NCI-H2227 treated with DMSO at 0.1 percent for 48 hours (cell line): ENCODE results near the gene FNDC11.
"Not testable (repeated sequence)": the region's sequence is repeated elsewhere in the genome, so short reads cannot be mapped to it uniquely, and the experiment has no call there.

ENCODE experiments used
- DNase-seq: peaks from one replicate; lab custom pipeline; 2025; lab: John Stamatoyannopoulos, UW

The FNDC11 gene

DNA sequence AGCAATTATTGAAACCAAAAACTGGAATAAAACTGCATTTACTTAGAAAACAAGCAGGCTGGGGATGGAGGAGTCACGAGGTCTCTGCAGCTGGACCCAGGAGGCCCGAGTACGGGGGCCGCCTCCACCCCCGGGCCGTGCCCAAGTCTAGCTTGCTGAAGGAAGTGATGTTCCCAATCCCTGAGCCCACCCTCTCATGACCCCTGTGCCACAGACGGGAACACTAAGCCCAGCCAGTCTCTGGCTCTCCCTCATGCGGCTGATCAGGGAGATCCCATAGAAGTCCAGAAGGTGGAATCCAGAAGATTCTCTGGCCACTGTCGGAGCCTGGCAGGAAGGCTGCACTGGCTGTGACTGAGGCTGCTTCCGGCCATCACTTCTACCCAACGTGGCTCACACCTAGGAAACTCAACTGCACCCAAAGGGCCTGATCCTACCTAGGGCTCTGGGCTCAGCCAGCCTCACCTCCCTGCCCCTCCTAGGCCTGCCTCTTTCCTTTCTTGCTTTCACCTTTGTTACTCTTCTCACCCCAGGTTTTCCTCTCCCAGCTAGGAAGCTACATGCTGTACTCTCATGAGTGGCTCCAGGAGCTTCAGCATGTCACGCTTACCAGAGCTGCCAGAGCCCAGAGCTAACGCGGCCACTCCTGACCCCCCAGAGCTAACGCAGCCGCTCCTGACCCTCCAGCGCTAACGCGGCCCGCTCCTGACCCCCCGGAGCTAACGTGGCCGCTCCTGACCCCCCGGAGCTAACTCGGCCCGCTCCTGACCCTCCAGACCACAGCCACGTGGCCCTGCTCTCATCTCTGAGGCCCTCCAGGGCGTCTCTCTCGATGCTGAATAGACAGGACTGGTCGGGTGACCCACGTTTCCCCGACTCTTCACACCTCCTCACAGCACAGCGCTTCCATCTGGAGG lies 44.8 kb downstream of the FNDC11 start:
- no peak for DNase-seq

DNA sequence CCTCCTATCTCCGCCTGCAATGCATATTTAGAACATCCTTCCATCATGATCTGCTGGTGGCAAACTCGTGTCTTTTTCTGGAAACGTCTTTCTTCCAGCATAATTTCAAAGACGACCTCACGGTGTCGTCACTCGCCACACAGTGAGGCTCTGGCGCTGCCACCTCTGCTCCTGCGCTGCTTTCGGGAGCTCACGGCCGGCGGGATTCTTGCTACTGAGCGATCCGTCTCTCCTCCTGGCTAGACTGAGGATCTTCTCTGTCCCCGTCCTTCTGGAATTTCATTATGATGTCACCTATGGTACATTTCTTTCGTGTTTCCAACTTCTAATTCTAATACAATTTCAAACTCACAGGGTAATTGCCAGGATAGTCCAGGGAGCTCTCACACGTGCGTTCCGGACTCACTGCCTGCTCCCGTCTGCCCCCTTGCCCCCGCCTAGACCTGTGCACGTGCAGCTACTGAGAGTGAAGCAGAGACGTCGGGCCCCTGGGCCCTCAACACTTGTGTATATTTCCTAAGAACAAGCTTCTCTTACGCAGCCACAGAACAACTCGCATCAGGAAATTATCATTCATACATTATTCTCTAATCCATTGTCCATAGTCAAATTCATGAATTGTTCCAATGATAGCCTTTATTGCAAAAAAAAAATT lies 45.6 kb downstream of the FNDC11 start:
- no peak for DNase-seq

DNA sequence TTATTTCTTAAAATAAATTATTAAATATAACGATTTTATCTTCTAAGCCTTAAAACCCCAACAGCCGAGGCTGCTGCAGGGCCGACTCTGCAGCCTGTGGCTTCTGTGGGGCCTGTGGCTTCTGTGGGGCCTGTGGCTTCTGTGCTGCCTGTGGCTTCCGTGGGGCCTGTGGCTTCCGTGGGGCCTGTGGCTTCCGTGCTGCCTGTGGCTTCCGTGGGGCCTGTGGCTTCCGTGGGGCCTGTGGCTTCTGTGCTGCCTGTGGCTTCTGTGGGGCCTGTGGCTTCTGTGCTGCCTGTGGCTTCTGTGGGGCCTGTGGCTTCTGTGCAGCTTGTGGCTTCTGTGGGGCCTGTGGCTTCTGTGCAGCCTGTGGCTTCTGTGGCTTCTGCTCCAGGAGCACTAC lies 47.7 kb downstream of the FNDC11 start:
- DNase-seq = not testable (repeated sequence)

DNA sequence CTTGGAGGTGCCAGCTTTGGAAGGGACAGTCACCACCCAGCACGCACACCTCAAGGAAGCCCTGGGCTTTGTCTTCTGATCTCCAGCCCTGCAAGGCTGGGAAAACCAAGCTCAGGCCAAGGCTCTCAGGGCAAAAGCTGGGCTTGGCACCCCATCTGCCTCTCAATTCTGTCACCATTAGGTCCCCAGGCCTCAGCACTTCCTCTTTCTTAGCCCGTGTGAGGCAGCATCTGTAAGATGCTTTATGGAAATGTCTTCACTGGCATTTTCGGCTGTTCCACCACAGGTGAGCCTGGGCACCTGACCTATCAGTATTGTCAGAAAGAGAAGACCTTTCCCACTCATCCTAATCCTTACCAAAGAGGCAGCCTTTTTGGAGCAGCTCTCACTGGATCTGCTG lies 48.4 kb downstream of the FNDC11 start:
- no peak for DNase-seq
